K562 (cell line): ENCODE measurements around the gene CPOX.

Experiments used
- TAF1 ChIP-seq: IDR thresholded peaks from 2 replicates; pipeline ENCODE4 v1.6.1; 2011; ENCODE audit warnings: mild to moderate bottlenecking, low read length, moderate library complexity; ENCODE audit not compliant: insufficient read depth, control insufficient read depth, severe bottlenecking; ENCODE audit errors: extremely low read depth
- TF ChIP-seq, protein P1 (sequence below): sonication (generic); IDR thresholded peaks from 2 replicates; pipeline ENCODE4 v1.6.1; 2016

GRCh38 chr3:98531622-98532274 lies 61.7 kb downstream of the CPOX start, which contains the start of gene GPR15:
- no peak for TF ChIP-seq TAF1
- TF ChIP-seq, protein P1, sequence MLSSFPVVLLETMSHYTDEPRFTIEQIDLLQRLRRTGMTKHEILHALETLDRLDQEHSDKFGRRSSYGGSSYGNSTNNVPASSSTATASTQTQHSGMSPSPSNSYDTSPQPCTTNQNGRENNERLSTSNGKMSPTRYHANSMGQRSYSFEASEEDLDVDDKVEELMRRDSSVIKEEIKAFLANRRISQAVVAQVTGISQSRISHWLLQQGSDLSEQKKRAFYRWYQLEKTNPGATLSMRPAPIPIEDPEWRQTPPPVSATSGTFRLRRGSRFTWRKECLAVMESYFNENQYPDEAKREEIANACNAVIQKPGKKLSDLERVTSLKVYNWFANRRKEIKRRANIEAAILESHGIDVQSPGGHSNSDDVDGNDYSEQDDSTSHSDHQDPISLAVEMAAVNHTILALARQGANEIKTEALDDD = no peak
